ENCODE results near the gene TGM3.

DNA sequence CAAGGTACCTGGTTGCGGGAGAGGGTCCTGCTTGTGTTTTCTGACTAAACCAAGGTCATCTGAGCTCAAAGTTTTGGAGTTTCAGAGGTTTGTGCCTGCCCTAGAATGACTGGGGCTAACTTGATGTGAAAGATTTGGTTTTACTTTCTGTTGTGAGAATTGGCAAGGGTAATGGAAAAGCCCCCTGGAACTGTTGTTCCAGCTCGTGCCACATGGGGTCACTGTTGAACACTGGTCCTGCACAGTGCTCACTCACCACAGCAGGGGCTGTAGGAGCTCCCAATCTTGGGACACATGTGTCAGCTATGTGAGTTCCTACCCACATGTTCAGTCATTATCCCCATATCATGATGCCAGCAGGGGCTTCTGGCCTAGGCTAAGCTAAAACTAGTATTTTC is 91.4 kb downstream of the TGM3 start:
- no peak for TF ChIP-seq ZNF530 (tag by site-specific recombination; IDR thresholded peaks at IDR 0.05; ENCODE audit: low read depth)
- TF ChIP-seq, protein P1, sequence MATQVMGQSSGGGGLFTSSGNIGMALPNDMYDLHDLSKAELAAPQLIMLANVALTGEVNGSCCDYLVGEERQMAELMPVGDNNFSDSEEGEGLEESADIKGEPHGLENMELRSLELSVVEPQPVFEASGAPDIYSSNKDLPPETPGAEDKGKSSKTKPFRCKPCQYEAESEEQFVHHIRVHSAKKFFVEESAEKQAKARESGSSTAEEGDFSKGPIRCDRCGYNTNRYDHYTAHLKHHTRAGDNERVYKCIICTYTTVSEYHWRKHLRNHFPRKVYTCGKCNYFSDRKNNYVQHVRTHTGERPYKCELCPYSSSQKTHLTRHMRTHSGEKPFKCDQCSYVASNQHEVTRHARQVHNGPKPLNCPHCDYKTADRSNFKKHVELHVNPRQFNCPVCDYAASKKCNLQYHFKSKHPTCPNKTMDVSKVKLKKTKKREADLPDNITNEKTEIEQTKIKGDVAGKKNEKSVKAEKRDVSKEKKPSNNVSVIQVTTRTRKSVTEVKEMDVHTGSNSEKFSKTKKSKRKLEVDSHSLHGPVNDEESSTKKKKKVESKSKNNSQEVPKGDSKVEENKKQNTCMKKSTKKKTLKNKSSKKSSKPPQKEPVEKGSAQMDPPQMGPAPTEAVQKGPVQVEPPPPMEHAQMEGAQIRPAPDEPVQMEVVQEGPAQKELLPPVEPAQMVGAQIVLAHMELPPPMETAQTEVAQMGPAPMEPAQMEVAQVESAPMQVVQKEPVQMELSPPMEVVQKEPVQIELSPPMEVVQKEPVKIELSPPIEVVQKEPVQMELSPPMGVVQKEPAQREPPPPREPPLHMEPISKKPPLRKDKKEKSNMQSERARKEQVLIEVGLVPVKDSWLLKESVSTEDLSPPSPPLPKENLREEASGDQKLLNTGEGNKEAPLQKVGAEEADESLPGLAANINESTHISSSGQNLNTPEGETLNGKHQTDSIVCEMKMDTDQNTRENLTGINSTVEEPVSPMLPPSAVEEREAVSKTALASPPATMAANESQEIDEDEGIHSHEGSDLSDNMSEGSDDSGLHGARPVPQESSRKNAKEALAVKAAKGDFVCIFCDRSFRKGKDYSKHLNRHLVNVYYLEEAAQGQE (tag by site-specific recombination; IDR thresholded peaks at IDR 0.05), result no peak
- no peak for TF ChIP-seq ZNF768 (tag by site-specific recombination; IDR thresholded peaks at IDR 0.05)
- TF ChIP-seq HOXD13 (CRISPR knock-in tag; IDR thresholded peaks at IDR 0.05; ENCODE audit: borderline replicate concordance), result no peak
- TF ChIP-seq YY1 (tag by site-specific recombination; IDR thresholded peaks at IDR 0.05), result no peak

Data from HEK293 (cell line).